Heart left ventricle (tissue), 13 donors: ENCODE measurements around the gene KDM6B.

ENCODE experiments used
- CTCF ChIP-seq, 12 donors: fragments of 200-600 bp; sonication (generic) in 4 of 12; IDR thresholded peaks; one replicate each; pipeline versions ENCODE4 v1.5.0 to v1.8.0; 2018 to 2022; ENCODE audit warnings: antibody characterized with exemption in 12 of 12, mild to moderate bottlenecking in 5 of 12
- POLR2A ChIP-seq, 2 donors: fragments of 450-650 bp; IDR thresholded peaks; one replicate each; pipeline ENCODE4 v1.6.1; 2017; ENCODE audit warnings: antibody characterized with exemption in 2 of 2, mild to moderate bottlenecking in 2 of 2, moderate library complexity in 2 of 2
- donor health status: ischemic (EF 13 %, LVEDD 7.1; RV severe dilation, severe dysfunction).
- donor health status: DM: no; HTN: yes; CAD: no.
- donor health status: DM: no; HTN: no; CAD: no.
- donor health status: ischemic (EF 25% LVEDD 6.9; RV normal size, moderate dysfunction).
- donor health status: ischemic (EF 25% LVEDD 5.7; RV mildly dilated, moderate dysfunction).
- donor health status: ischemic (EF 35%, LVEDD 5.7; RV mildly dilated, moderate dysfunction).
- donor health status: nonischemic (EF 11% LVEDD 7.7; RV severe dilation, severe dysfunction).
- donor health status: DM: yes; HTN: yes; CAD: no.
- donor health status: PGD.
- donor health status: ischemic (EF 29% LVEDD 5.4; RV normal size, mild dysfunction).
- donor health status: nonischemic (EF 23%, LVEDD 6.1; RV moderate dilation, normal function).

- TF ChIP-seq CTCF (IDR thresholded peaks at IDR 0.05) = no peak
- no peak for TF ChIP-seq POLR2A (IDR thresholded peaks at IDR 0.05)
Measured at GRCh38 chr17:7836596-7837407, 2.8 kb downstream of the KDM6B start.
